ENCODE data around the gene TSN.
"Not testable (repeated sequence)": the region's sequence is repeated elsewhere in the genome, so short reads cannot be mapped to it uniquely, and the experiment has no call there.

The TSN gene

GRCh38 chr2:121710470-121711170, 44.8 kb upstream of the TSN start:
- CTCF ChIA-PET, result interaction anchor here (0.9 kb wide), 1 partner anchor 9 kb away, joined by 3 read pairs; no protein-coding TSS in a partner anchor
- POLR2A ChIA-PET, result no interaction called here
- DNase-seq (ENCODE audit: extremely low spot score), result no peak
- TF ChIP-seq CTCF (IDR thresholded peaks at IDR 0.05; ENCODE audit: control extremely low read depth, extremely low read depth, low read depth, missing control alignments), result no peak

GRCh38 chr2:121711481-121711880, 44.0 kb upstream of the TSN start:
- CTCF ChIA-PET, result interaction anchor here (0.9 kb wide), 1 partner anchor 8 kb away, joined by 3 read pairs; no protein-coding TSS in a partner anchor
- POLR2A ChIA-PET; DNase-seq (ENCODE audit: extremely low spot score): not testable (repeated sequence)

- CTCF ChIA-PET, result no interaction called here
- no peak for TF ChIP-seq CTCF (IDR thresholded peaks at IDR 0.05; ENCODE audit: control extremely low read depth, extremely low read depth, low read depth, missing control alignments)
- no peak for DNase-seq (ENCODE audit: extremely low spot score)
- POLR2A ChIA-PET, result no interaction called here
These were observed 39.3 kb upstream of the TSN start for GRCh38 chr2:121716126-121716525.

- TF ChIP-seq CTCF (IDR thresholded peaks at IDR 0.05; ENCODE audit: control extremely low read depth, extremely low read depth, low read depth, missing control alignments), result no peak
- CTCF ChIA-PET, result interaction anchor here (1.2 to 3.0 kb wide), 4 partner anchors 39 to 313 kb away, joined by 3 to 18 read pairs (median 4); partner anchors contain the start of gene RNU4ATAC
- POLR2A ChIA-PET, result no interaction called here
- DNase-seq (ENCODE audit: extremely low spot score), result no peak
These were observed 37.9 kb upstream of the TSN start for GRCh38 chr2:121717529-121717928.

- no peak for DNase-seq (ENCODE audit: extremely low spot score)
These were observed 33.5 kb upstream of the TSN start for GRCh38 chr2:121721926-121722325.

GRCh38 chr2:121722479-121722878, 33.0 kb upstream of the TSN start:
- no peak for TF ChIP-seq CTCF (IDR thresholded peaks at IDR 0.05; ENCODE audit: control extremely low read depth, extremely low read depth, low read depth, missing control alignments)

More at GRCh38 chr2:121721926-121722325, 33.5 kb upstream of the TSN start:
- CTCF ChIA-PET, result interaction anchor here (1.2 to 1.6 kb wide), 2 partner anchors 320 to 642 kb away, joined by 4 to 5 read pairs; no protein-coding TSS in a partner anchor
- no peak for TF ChIP-seq CTCF (IDR thresholded peaks at IDR 0.05; ENCODE audit: control extremely low read depth, extremely low read depth, low read depth, missing control alignments)
- POLR2A ChIA-PET, result no interaction called here

GRCh38 chr2:121723316-121723715, 32.1 kb upstream of the TSN start:
- ChIA-PET POLR2A (no interaction called here), CTCF (no interaction called here)
- DNase-seq (ENCODE audit: extremely low spot score), result no peak
- TF ChIP-seq CTCF (IDR thresholded peaks at IDR 0.05; ENCODE audit: control extremely low read depth, extremely low read depth, low read depth, missing control alignments), result no peak

More at GRCh38 chr2:121722479-121722878, 33.0 kb upstream of the TSN start:
- no peak for DNase-seq (ENCODE audit: extremely low spot score)
- CTCF ChIA-PET, result interaction anchor here (1.2 kb wide), 1 partner anchor 320 kb away, joined by 5 read pairs; no protein-coding TSS in a partner anchor
- POLR2A ChIA-PET, result no interaction called here
